ENCODE measurements around the gene COL13A1.

DNA sequence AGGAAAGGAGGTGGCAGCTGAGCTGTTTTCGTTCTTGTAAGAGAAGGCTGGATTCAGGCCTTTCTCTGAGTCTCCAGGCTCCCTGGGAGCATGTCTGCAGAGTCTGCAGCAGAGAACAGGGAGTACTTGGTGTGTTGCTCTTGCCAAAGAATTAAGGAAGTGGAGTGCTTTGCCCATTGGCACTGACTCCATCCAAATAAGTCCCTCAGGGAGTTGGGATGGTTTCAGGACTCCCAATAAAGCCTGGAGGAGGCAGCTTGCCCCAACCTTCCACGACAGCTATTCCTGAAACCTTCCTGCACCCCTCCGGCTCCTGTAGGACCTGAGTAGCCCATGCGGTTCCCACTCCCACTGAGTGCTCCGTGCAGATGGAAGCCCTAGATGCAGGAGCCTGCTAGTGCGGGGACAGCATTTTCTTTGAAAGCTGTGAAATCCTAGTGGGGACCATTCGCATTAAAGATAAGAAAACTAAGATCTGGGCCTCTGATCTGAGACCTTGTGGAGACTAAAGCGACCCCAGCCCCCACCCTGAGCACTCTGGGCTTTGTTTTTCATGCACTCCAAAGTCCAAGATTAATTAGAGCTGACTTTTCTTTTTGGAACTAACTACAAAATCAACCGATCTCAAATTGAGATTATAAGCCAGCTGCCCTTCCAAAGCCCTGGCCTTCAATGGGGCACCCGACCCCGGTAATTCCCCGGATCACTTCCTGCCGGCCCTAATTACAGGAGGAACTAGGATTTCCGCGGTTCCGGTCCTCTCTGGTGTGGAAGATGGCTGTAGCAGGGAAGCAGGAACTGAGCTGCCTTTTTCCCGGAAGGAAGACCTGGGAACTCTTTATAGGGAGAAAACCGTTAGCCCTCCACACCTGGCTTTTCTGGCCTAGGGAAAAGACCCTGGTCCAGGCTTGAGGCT is 110.2 kb downstream of the COL13A1 start:
- TF ChIP-seq, protein P1, sequence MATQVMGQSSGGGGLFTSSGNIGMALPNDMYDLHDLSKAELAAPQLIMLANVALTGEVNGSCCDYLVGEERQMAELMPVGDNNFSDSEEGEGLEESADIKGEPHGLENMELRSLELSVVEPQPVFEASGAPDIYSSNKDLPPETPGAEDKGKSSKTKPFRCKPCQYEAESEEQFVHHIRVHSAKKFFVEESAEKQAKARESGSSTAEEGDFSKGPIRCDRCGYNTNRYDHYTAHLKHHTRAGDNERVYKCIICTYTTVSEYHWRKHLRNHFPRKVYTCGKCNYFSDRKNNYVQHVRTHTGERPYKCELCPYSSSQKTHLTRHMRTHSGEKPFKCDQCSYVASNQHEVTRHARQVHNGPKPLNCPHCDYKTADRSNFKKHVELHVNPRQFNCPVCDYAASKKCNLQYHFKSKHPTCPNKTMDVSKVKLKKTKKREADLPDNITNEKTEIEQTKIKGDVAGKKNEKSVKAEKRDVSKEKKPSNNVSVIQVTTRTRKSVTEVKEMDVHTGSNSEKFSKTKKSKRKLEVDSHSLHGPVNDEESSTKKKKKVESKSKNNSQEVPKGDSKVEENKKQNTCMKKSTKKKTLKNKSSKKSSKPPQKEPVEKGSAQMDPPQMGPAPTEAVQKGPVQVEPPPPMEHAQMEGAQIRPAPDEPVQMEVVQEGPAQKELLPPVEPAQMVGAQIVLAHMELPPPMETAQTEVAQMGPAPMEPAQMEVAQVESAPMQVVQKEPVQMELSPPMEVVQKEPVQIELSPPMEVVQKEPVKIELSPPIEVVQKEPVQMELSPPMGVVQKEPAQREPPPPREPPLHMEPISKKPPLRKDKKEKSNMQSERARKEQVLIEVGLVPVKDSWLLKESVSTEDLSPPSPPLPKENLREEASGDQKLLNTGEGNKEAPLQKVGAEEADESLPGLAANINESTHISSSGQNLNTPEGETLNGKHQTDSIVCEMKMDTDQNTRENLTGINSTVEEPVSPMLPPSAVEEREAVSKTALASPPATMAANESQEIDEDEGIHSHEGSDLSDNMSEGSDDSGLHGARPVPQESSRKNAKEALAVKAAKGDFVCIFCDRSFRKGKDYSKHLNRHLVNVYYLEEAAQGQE (IDR thresholded peaks at IDR 0.05; ENCODE audit: low read depth): no peak
- TF ChIP-seq, protein P2, sequence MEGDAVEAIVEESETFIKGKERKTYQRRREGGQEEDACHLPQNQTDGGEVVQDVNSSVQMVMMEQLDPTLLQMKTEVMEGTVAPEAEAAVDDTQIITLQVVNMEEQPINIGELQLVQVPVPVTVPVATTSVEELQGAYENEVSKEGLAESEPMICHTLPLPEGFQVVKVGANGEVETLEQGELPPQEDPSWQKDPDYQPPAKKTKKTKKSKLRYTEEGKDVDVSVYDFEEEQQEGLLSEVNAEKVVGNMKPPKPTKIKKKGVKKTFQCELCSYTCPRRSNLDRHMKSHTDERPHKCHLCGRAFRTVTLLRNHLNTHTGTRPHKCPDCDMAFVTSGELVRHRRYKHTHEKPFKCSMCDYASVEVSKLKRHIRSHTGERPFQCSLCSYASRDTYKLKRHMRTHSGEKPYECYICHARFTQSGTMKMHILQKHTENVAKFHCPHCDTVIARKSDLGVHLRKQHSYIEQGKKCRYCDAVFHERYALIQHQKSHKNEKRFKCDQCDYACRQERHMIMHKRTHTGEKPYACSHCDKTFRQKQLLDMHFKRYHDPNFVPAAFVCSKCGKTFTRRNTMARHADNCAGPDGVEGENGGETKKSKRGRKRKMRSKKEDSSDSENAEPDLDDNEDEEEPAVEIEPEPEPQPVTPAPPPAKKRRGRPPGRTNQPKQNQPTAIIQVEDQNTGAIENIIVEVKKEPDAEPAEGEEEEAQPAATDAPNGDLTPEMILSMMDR (IDR thresholded peaks at IDR 0.05 in 2 of 3, conservative IDR thresholded peaks at IDR 0.05 in 1 of 3; ENCODE audit: borderline replicate concordance in 1 of 3, insufficient read depth in 1 of 3, low read depth in 2 of 3, low read length in 2 of 3): no peak
- TF ChIP-seq POLR2AphosphoS5 (IDR thresholded peaks at IDR 0.05; ENCODE audit: low read depth, low read length) (no peak), EZH2 (IDR thresholded peaks at IDR 0.05) (no peak), POLR2A (IDR thresholded peaks at IDR 0.05; ENCODE audit: borderline replicate concordance, extremely low read depth, insufficient read depth, insufficient read length) (no peak), RAD21 (IDR thresholded peaks at IDR 0.05; ENCODE audit: low read depth) (no peak), SIN3A (IDR thresholded peaks at IDR 0.05; ENCODE audit: low read depth) (no peak), ELF1 (IDR thresholded peaks at IDR 0.05; ENCODE audit: borderline replicate concordance, low read depth) (no peak), TCF7L2 (IDR thresholded peaks at IDR 0.05; ENCODE audit: borderline replicate concordance, extremely low read depth, insufficient read depth, insufficient read length) (no peak), SP1 (IDR thresholded peaks at IDR 0.05; ENCODE audit: low read depth) (no peak), CEBPB (IDR thresholded peaks at IDR 0.05; ENCODE audit: low read depth) (no peak), FOSL1 (IDR thresholded peaks at IDR 0.05; ENCODE audit: low read depth) (no peak)
- TF ChIP-seq, protein P3, sequence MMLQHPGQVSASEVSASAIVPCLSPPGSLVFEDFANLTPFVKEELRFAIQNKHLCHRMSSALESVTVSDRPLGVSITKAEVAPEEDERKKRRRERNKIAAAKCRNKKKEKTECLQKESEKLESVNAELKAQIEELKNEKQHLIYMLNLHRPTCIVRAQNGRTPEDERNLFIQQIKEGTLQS (IDR thresholded peaks at IDR 0.05): no peak
- TF ChIP-seq, protein P4, sequence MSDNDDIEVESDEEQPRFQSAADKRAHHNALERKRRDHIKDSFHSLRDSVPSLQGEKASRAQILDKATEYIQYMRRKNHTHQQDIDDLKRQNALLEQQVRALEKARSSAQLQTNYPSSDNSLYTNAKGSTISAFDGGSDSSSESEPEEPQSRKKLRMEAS (IDR thresholded peaks at IDR 0.05): no peak
